ENCODE results near the gene DNM2.

DNA sequence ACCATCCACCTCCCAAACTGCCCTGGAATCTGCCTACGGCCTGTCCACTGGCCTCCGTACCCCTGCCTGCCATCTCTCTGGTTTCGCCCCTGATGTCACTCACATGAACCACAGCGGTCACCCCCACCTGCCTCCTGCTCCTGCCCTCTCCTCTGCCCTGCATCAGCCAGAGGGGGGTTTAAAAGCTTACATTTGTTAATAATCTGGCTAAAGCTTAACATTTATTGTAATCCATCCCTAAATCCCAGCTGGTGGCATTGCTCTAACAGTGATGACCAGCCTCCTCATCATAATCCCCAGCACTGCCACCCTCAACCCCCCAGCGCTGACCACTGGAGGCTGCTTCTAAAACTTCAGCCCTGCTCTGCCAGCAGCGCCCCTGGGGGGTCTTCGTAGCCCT is 38.9 kb downstream of the DNM2 start:
- TF ChIP-seq EP300 (IDR thresholded peaks at IDR 0.05): no peak
- TF ChIP-seq, protein P1, sequence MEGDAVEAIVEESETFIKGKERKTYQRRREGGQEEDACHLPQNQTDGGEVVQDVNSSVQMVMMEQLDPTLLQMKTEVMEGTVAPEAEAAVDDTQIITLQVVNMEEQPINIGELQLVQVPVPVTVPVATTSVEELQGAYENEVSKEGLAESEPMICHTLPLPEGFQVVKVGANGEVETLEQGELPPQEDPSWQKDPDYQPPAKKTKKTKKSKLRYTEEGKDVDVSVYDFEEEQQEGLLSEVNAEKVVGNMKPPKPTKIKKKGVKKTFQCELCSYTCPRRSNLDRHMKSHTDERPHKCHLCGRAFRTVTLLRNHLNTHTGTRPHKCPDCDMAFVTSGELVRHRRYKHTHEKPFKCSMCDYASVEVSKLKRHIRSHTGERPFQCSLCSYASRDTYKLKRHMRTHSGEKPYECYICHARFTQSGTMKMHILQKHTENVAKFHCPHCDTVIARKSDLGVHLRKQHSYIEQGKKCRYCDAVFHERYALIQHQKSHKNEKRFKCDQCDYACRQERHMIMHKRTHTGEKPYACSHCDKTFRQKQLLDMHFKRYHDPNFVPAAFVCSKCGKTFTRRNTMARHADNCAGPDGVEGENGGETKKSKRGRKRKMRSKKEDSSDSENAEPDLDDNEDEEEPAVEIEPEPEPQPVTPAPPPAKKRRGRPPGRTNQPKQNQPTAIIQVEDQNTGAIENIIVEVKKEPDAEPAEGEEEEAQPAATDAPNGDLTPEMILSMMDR (IDR thresholded peaks at IDR 0.05): no peak
